Measurements from ENCODE around the gene CDH12.

CDH12 gene

DNA sequence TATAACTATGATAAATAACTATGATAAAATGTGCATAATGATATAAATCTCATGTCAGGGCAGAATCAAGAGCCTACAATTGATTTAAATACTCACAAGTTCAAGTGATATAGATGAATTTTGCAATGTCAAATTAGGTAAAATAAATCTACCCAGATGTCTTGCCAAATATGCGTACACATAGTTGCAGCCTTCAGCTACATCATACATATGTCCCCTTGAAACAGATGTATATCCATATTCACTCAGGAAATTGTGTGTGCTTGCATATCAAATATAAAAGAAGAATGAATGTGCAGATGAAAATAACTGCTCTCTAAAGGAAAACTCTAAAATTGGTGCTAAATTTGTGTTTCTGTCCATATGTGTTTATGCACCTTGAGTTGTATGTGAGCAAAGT is 130.7 kb downstream of the CDH12 start:
- DNase-seq = no peak
- TF ChIP-seq POLR2A (IDR thresholded peaks at IDR 0.05; ENCODE audit: low read length) (no peak), GATA1 (IDR thresholded peaks at IDR 0.05; ENCODE audit: low read depth, low read length) (no peak)

- no peak for DNase-seq
- no peak for TF ChIP-seq POLR2A (IDR thresholded peaks at IDR 0.05; ENCODE audit: low read length)
- TF ChIP-seq GATA1 (IDR thresholded peaks at IDR 0.05; ENCODE audit: low read depth, low read length) = no peak
Measured at GRCh38 chr5:22722056-22722455, 131.1 kb downstream of the CDH12 start.

- DNase-seq = no peak
Measured at GRCh38 chr5:22719842-22720241, 133.3 kb downstream of the CDH12 start.

DNA sequence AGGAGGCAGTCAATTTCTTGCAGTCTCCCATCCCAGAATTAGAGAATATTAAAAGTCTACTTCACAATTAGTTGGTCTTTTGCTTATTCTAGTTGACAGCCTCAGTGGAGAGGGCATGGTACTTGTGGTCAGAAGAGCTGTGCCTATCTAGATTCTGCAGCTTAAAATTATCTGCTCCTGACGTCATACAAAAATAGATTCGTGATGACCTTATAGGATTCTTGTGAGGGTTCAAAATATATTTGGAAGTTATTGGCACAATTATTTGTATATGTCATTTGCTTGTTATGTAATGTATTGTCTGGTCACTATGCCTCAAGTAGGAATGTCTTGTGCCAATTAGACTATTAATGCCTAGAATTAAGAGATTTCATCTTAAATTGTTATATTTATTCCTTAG is 142.5 kb downstream of the CDH12 start:
- peak in 1 of 2 experiments; percentile 6 for DNase-seq
- TF ChIP-seq POLR2A (IDR thresholded peaks at IDR 0.05; ENCODE audit: low read length) = no peak

More at GRCh38 chr5:22719842-22720241, 133.3 kb downstream of the CDH12 start:
- TF ChIP-seq POLR2A (IDR thresholded peaks at IDR 0.05; ENCODE audit: low read length) (no peak), GATA1 (IDR thresholded peaks at IDR 0.05; ENCODE audit: low read depth, low read length) (no peak)

DNA sequence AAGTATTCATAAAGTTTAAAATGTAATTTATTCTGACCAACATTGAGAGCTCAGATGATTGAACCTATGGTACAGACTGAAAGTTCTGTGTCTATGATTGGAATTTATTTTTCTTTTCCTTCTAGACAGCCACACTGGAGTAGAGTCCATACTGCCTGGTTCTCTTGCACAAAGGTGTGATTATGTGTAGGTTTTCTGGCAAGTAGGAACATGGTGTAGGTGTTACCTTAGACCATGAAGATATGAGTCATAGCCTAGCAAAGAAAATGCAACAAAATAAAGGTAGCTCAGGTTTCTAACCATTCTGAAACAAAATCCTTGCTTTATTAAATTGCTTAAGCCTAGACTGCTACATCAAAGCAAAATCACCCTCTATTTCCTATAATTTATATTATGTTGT is 143.4 kb downstream of the CDH12 start:
- no peak for TF ChIP-seq GATA1 (IDR thresholded peaks at IDR 0.05; ENCODE audit: low read depth, low read length)
- no peak for TF ChIP-seq POLR2A (IDR thresholded peaks at IDR 0.05; ENCODE audit: low read length)
- no peak for DNase-seq

GRCh38 chr5:22708770-22709328 is 144.3 kb downstream of the CDH12 start:
- no peak for DNase-seq
- TF ChIP-seq POLR2A (IDR thresholded peaks at IDR 0.05; ENCODE audit: low read length) (no peak), GATA1 (IDR thresholded peaks at IDR 0.05; ENCODE audit: low read depth, low read length) (no peak)

DNA sequence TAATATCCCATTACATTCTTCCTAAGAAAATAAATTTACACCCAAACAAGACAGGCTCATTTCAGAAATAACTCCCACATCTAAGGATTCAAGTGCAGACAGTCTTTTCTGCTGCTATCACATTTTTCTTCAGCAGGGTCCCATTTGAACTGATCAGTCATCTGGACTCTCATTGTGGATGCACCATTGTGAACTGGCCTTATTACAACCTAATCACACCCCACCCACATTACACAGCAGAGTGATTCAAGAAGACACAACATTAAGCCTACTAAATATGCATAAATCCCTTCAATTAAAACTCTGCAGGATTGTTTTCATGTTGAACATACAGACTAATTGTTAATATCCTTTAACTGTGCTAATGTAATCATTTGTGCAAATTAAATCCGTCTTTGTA is 146.2 kb downstream of the CDH12 start:
- TF ChIP-seq POLR2A (IDR thresholded peaks at IDR 0.05; ENCODE audit: low read length) (no peak), GATA1 (IDR thresholded peaks at IDR 0.05; ENCODE audit: low read depth, low read length) (no peak)
- no peak for DNase-seq

- DNase-seq = no peak
- no peak for TF ChIP-seq GATA1 (IDR thresholded peaks at IDR 0.05; ENCODE audit: low read depth, low read length)
- no peak for TF ChIP-seq POLR2A (IDR thresholded peaks at IDR 0.05; ENCODE audit: low read length)
Measured at GRCh38 chr5:22699319-22699718, 153.8 kb downstream of the CDH12 start.

GRCh38 chr5:22693121-22693520 is 160.0 kb downstream of the CDH12 start:
- no peak for DNase-seq
- TF ChIP-seq POLR2A (IDR thresholded peaks at IDR 0.05; ENCODE audit: low read length) = no peak
- no peak for TF ChIP-seq GATA1 (IDR thresholded peaks at IDR 0.05; ENCODE audit: low read depth, low read length)

DNA sequence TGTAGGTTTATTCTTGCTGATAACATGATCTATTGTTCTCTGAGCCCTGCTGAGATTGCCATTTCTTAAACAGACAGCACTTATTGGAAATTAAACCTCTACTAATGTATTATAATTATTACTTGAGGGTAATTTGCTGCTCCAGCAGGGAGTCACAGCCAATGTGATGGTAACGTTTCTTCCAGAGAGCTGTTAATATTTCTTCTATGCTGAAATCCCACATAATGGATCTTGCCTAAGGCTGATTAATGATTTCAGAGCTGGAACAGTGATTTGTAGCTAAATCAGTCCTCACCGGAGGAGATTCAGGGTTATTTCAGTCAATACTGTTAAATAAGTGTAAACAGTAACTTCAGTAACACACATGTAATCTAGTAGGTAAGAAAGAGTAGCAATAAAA is 170.1 kb downstream of the CDH12 start:
- DNase-seq = no peak
- TF ChIP-seq GATA1 (IDR thresholded peaks at IDR 0.05; ENCODE audit: low read depth, low read length) (no peak), POLR2A (IDR thresholded peaks at IDR 0.05; ENCODE audit: low read length) (no peak)

- no peak for DNase-seq
- TF ChIP-seq POLR2A (IDR thresholded peaks at IDR 0.05; ENCODE audit: low read length) (no peak), GATA1 (IDR thresholded peaks at IDR 0.05; ENCODE audit: low read depth, low read length) (no peak)
Measured at GRCh38 chr5:22678886-22679285, 174.3 kb downstream of the CDH12 start.

- DNase-seq = no peak
- TF ChIP-seq GATA1 (IDR thresholded peaks at IDR 0.05; ENCODE audit: low read depth, low read length) = no peak
- no peak for TF ChIP-seq POLR2A (IDR thresholded peaks at IDR 0.05; ENCODE audit: low read length)
Measured at GRCh38 chr5:22673131-22673530, 180.0 kb downstream of the CDH12 start.

DNA sequence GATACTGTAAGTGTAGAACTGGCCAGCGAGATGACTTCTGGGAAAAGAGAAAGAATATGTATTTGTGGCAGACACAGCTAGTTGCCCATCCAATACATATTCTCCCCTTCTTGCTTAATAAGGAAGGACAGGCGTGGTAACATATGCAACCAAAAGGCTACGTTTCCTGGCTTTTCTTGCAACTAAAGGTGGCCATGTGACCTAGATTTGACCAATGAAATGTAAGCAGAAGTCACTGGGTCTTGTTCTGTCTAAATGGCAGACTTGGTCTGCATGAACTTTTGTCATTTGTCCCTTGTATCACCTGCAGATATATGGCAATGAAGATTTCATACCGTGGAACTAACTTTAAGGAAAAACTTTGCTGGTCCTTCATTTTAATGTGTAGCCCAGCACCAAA is 183.8 kb downstream of the CDH12 start:
- TF ChIP-seq POLR2A (IDR thresholded peaks at IDR 0.05; ENCODE audit: low read length) (no peak), GATA1 (IDR thresholded peaks at IDR 0.05; ENCODE audit: low read depth, low read length) (no peak)
- DNase-seq = no peak

DNA sequence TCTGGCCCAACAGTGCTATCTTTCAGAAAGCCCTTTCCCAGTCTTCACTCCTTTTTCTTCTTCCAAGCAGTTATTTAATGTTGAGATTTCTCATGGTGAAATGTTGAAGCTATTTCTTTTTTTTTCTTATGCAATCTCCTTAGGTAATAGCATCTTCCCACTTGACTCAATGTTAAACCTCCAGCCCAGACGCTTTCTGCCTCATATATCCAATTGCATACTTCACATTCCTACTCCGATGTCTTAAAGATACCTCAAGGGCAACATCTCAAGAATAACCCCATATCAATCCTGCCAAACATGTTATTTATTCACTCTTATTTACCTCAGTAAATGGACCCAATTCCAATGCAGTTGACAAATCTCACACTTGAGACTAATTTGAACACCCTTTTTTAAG is 187.3 kb downstream of the CDH12 start:
- no peak for DNase-seq
- TF ChIP-seq GATA1 (IDR thresholded peaks at IDR 0.05; ENCODE audit: low read depth, low read length) (no peak), POLR2A (IDR thresholded peaks at IDR 0.05; ENCODE audit: low read length) (no peak)

GRCh38 chr5:22663134-22663533 is 190.0 kb downstream of the CDH12 start:
- no peak for DNase-seq
- TF ChIP-seq POLR2A (IDR thresholded peaks at IDR 0.05; ENCODE audit: low read length) (no peak), GATA1 (IDR thresholded peaks at IDR 0.05; ENCODE audit: low read depth, low read length) (no peak)

- no peak for DNase-seq
- TF ChIP-seq GATA1 (IDR thresholded peaks at IDR 0.05; ENCODE audit: low read depth, low read length) (no peak), POLR2A (IDR thresholded peaks at IDR 0.05; ENCODE audit: low read length) (no peak)
Measured at GRCh38 chr5:22662391-22662790, 190.8 kb downstream of the CDH12 start.

Data from erythroblast (primary cell).